DMS114 treated with DMSO at 0.1 percent for 48 hours (cell line): Measurements from ENCODE around the gene KCTD7.
"Not testable (repeated sequence)": the region's sequence is repeated elsewhere in the genome, so short reads cannot be mapped to it uniquely, and the experiment has no call there.

Experiments
- DNase-seq: peaks from one replicate; lab custom pipeline; 2025; ENCODE audit not compliant: unreplicated experiment; lab: John Stamatoyannopoulos, UW

Gene KCTD7

GRCh38 chr7:66615699-66616098 lies 13.0 kb upstream of the KCTD7 start:
- no peak for DNase-seq

GRCh38 chr7:66617295-66617694 lies 11.4 kb upstream of the KCTD7 start:
- no peak for DNase-seq

GRCh38 chr7:66619341-66619948 lies 9.2 kb upstream of the KCTD7 start:
- DNase-seq = not testable (repeated sequence)

GRCh38 chr7:66626331-66626934 lies 2.2 kb upstream of the KCTD7 start:
- no peak for DNase-seq

- no peak for DNase-seq
Measured at GRCh38 chr7:66627151-66627681, 1.5 kb upstream of the KCTD7 start.

- no peak for DNase-seq
Measured at GRCh38 chr7:66627881-66628360, 760 bp upstream of the KCTD7 start.

- DNase-seq = no peak
Measured at GRCh38 chr7:66629222-66630062, 761 bp downstream of the KCTD7 start.

- DNase-seq = no peak
Measured at GRCh38 chr7:66630531-66630930, 1.9 kb downstream of the KCTD7 start.

GRCh38 chr7:66631471-66631870 lies 2.8 kb downstream of the KCTD7 start:
- DNase-seq = no peak

- DNase-seq = no peak
Measured at GRCh38 chr7:66634816-66635215, 6.1 kb downstream of the KCTD7 start.

GRCh38 chr7:66635322-66635981 lies 6.8 kb downstream of the KCTD7 start:
- DNase-seq = not testable (repeated sequence)

- not testable (repeated sequence) for DNase-seq
Measured at GRCh38 chr7:66635982-66636546, 7.4 kb downstream of the KCTD7 start.

GRCh38 chr7:66638309-66639099 lies 9.8 kb downstream of the KCTD7 start:
- DNase-seq = no peak

- no peak for DNase-seq
Measured at GRCh38 chr7:66639773-66640172, 11.1 kb downstream of the KCTD7 start.

GRCh38 chr7:66640802-66641525 lies 12.3 kb downstream of the KCTD7 start:
- DNase-seq = no peak

GRCh38 chr7:66641526-66641871 lies 12.8 kb downstream of the KCTD7 start:
- DNase-seq = no peak

GRCh38 chr7:66642186-66642585 lies 13.5 kb downstream of the KCTD7 start:
- no peak for DNase-seq

GRCh38 chr7:66642932-66643331 lies 14.3 kb downstream of the KCTD7 start:
- no peak for DNase-seq

GRCh38 chr7:66643395-66643794 lies 14.7 kb downstream of the KCTD7 start:
- DNase-seq = no peak
